Loucy (cell line): ENCODE data around the gene UNC13C.

ENCODE experiments used
- H2AFZ ChIP-seq: fragments of 200-600 bp; sonication (generic); 2 replicates; pipeline ENCODE4 v1.6.0; 2016; ENCODE audit warnings: antibody characterized with exemption, mild to moderate bottlenecking, low read length, moderate library complexity
- H3F3A ChIP-seq: fragments of 200-600 bp; 2 replicates; pipeline ENCODE4 v1.6.0; 2016; ENCODE audit warnings: antibody characterized with exemption, low read depth, mild to moderate bottlenecking
- H3K27me3 ChIP-seq: fragments of 200-600 bp; sonication (generic); 2 replicates; pipeline ENCODE4 v1.6.1; 2014; ENCODE audit warnings: low read length, mild to moderate bottlenecking; ENCODE audit not compliant: insufficient read depth, poor library complexity, severe bottlenecking
- H3K36me3 ChIP-seq: fragments of 200-600 bp; sonication (generic); 2 replicates; pipeline ENCODE4 v1.6.1; 2016; ENCODE audit warnings: low read length; ENCODE audit not compliant: insufficient read depth
- H3K4me1 ChIP-seq: fragments of 200-600 bp; sonication (generic); 2 replicates; pipeline ENCODE4 v1.5.1; 2014; ENCODE audit warnings: low read length, mild to moderate bottlenecking; ENCODE audit not compliant: insufficient read depth, poor library complexity, severe bottlenecking
- H3K4me2 ChIP-seq: fragments of 200-600 bp; sonication (generic); 2 replicates; pipeline ENCODE4 v1.6.0; 2014; ENCODE audit warnings: antibody characterized with exemption, low read length, low read depth, mild to moderate bottlenecking; ENCODE audit not compliant: poor library complexity, severe bottlenecking
- H3K4me3 ChIP-seq: fragments of 200-600 bp; sonication (generic); 2 replicates; pipeline ENCODE4 v1.5.1; 2014; ENCODE audit warnings: low read length, mild to moderate bottlenecking, mixed read lengths; ENCODE audit not compliant: poor library complexity, severe bottlenecking
- H3K79me2 ChIP-seq: fragments of 200-600 bp; sonication (generic); 2 replicates; pipeline ENCODE4 v1.6.1; 2014; ENCODE audit warnings: low read length; ENCODE audit not compliant: insufficient read depth
- H3K9ac ChIP-seq: fragments of 200-600 bp; sonication (generic); 2 replicates; pipeline ENCODE4 v1.6.0; 2014; ENCODE audit warnings: mild to moderate bottlenecking, low read depth, low read length, moderate library complexity; ENCODE audit not compliant: poor library complexity, severe bottlenecking
- H3K9me2 ChIP-seq: fragments of 200-600 bp; sonication (generic); replicated peaks from 2 replicates; pipeline ENCODE4 v1.6.1; 2016; ENCODE audit warnings: low read depth, low read length, mixed read lengths
- H3K9me3 ChIP-seq: fragments of 200-600 bp; sonication (generic); 2 replicates; pipeline ENCODE4 v1.6.1; 2014; ENCODE audit warnings: mild to moderate bottlenecking, antibody characterized with exemption, low read length, low read depth; ENCODE audit not compliant: insufficient read depth
- H4K20me1 ChIP-seq: fragments of 200-600 bp; sonication (generic); 2 replicates; pipeline ENCODE4 v1.6.0; 2014; ENCODE audit warnings: antibody characterized with exemption, low read length, mild to moderate bottlenecking; ENCODE audit not compliant: insufficient read depth, poor library complexity, severe bottlenecking
- EZH2phosphoT487 ChIP-seq: fragments of 200-600 bp; IDR thresholded peaks from 2 replicates; pipeline ENCODE4 v1.6.1; 2018; ENCODE audit warnings: antibody characterized with exemption, mild to moderate bottlenecking, moderate library complexity, borderline replicate concordance
- TF ChIP-seq, protein P1 (sequence below): fragments of 200-600 bp; sonication (generic); conservative IDR thresholded peaks from 2 replicates; pipeline ENCODE4 v1.5.1; 2014; ENCODE audit warnings: mild to moderate bottlenecking, antibody characterized with exemption, low read length

The UNC13C gene

DNA sequence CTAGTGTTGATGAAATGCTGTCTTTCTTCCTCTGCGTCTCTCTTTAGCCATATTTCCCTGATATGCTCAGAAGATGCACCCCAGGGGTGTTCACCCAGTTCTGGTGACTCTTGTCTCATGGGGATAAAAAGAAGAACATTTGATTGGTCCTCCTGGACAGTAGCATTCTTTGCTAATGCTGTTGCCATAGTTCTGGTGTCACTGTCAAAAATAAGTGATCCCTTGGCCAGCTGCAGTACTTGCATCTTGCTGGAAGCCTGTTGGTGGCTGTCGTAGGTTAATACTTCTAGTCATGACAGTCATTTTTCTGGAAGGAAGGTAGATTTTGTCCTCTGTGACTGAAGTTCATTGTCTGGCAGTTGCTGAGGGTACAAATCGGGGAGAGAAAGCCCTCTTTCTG lies 124.5 kb downstream of the UNC13C start:
- Histone ChIP-seq H3K4me3 (no peak overlapping the region), H3K27me3 (no peaks in the 10 kb centered on the region), H3K79me2 (no peaks in the 10 kb centered on the region), H3K4me2 (no peak overlapping the region), H3K9me2 (no peaks in the 10 kb centered on the region), H3K9ac (no peak overlapping the region), H3F3A (no peaks in the 10 kb centered on the region), H2AFZ (no peak overlapping the region), H3K9me3 (no peaks in the 10 kb centered on the region), H3K36me3 (no peaks in the 10 kb centered on the region), H3K4me1 (no peaks in the 10 kb centered on the region), H4K20me1 (no peaks in the 10 kb centered on the region)
- TF ChIP-seq EZH2phosphoT487, result no peak
- TF ChIP-seq, protein P1, sequence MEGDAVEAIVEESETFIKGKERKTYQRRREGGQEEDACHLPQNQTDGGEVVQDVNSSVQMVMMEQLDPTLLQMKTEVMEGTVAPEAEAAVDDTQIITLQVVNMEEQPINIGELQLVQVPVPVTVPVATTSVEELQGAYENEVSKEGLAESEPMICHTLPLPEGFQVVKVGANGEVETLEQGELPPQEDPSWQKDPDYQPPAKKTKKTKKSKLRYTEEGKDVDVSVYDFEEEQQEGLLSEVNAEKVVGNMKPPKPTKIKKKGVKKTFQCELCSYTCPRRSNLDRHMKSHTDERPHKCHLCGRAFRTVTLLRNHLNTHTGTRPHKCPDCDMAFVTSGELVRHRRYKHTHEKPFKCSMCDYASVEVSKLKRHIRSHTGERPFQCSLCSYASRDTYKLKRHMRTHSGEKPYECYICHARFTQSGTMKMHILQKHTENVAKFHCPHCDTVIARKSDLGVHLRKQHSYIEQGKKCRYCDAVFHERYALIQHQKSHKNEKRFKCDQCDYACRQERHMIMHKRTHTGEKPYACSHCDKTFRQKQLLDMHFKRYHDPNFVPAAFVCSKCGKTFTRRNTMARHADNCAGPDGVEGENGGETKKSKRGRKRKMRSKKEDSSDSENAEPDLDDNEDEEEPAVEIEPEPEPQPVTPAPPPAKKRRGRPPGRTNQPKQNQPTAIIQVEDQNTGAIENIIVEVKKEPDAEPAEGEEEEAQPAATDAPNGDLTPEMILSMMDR, result no peak

DNA sequence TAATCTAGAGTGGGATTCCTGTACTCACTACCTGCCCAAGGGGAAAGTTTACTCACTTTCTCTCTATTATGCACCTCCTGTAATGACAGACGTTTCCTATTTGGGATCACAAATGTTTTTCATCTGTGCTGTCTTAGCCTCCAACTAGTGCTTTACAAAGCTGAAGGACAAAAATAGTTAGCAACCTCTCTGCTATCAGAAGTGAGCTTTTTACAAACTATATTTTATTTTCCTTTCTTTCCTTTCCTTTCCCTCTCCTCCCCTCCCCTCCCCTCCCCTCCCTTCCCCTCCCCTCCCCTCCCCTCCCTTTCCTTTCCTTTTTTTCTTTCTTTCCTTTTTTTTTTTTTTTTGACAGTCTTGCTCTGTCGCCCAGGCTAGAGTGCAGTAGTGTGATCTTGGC lies 130.8 kb downstream of the UNC13C start:
- H3K9me3 ChIP-seq, result no peaks in the 10 kb centered on the region
- no peak overlapping the region for H3K4me3 ChIP-seq
- H3K9ac ChIP-seq, result no peak overlapping the region
- H4K20me1 ChIP-seq, result no peaks in the 10 kb centered on the region
- H3K36me3 ChIP-seq, result no peaks in the 10 kb centered on the region
- no peak overlapping the region for H2AFZ ChIP-seq
- TF ChIP-seq, protein P1, result no peak
- no peak for TF ChIP-seq EZH2phosphoT487
- H3K4me2 ChIP-seq, result no peak overlapping the region
- H3K27me3 ChIP-seq, result no peaks in the 10 kb centered on the region
- no peaks in the 10 kb centered on the region for H3K79me2 ChIP-seq
- no peaks in the 10 kb centered on the region for H3F3A ChIP-seq
- H3K9me2 ChIP-seq, result no peaks in the 10 kb centered on the region
- H3K4me1 ChIP-seq, result no peaks in the 10 kb centered on the region

DNA sequence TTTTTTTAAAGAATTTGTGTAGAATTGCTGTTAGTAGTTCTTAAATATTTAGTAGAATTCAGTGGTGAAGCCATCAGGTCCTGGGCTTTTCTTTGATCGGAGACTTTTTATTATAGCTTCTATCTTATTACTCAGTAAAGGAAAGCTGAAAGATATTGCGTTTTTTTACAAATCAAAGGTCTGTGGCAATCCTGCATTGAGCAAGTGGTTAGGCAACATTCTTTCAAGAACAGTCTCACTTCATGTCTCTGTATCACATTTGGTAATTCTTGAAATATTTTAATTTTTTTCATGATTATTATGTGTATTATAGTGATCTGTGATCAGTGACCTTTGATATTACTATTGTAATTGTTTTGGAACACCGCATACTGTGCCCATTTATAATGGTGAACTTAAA lies 140.8 kb downstream of the UNC13C start:
- no peaks in the 10 kb centered on the region for H3K9me3 ChIP-seq
- H3K36me3 ChIP-seq, result no peaks in the 10 kb centered on the region
- no peaks in the 10 kb centered on the region for H3K9me2 ChIP-seq
- no peak overlapping the region for H3K4me2 ChIP-seq
- H3K27me3 ChIP-seq, result no peaks in the 10 kb centered on the region
- no peaks in the 10 kb centered on the region for H4K20me1 ChIP-seq
- no peaks in the 10 kb centered on the region for H3K4me1 ChIP-seq
- TF ChIP-seq EZH2phosphoT487, result no peak
- TF ChIP-seq, protein P1, result no peak
- no peak overlapping the region for H3K9ac ChIP-seq
- H3F3A ChIP-seq, result no peaks in the 10 kb centered on the region
- H3K79me2 ChIP-seq, result no peaks in the 10 kb centered on the region
- no peak overlapping the region for H2AFZ ChIP-seq
- H3K4me3 ChIP-seq, result no peak overlapping the region
